AG04450 (cell line): ENCODE results near the gene SHB. TPM values are rescaled to one million over a fixed set of nuclear protein-coding genes. Genes with fewer than 3 reads are reported as not detected.
A peak's percentile ranks its signal among the peaks of the same experiment; 100 is the strongest.

ENCODE experiments used
- CTCF ChIA-PET: fragments of 300-600, 350-600 bp; formaldehyde crosslinking; extraction: SDS; loops from one replicate; lab custom pipeline; 2022; ENCODE audit warnings: antibody characterized with exemption, inconsistent platforms; lab: Charles Lee
- POLR2A ChIA-PET: fragments of 350-600 bp; formaldehyde crosslinking; extraction: SDS; loops from one replicate; lab custom pipeline; 2021; ENCODE audit warnings: antibody characterized with exemption, inconsistent platforms; lab: Yijun Ruan, JAX
- DNase-seq: peaks from one replicate; pipeline ENCODE4 v3.0.0-alpha.2; 2011; ENCODE audit warnings: low read depth, low spot score
- H3K27ac ChIP-seq: one replicate; pipeline ENCODE4 v1.5.1; 2012; ENCODE audit warnings: low read depth, low read length, control low read depth
- H3K27me3 ChIP-seq: one replicate; pipeline ENCODE4 v1.6.0; 2012; ENCODE audit warnings: low read length; ENCODE audit not compliant: control insufficient read depth, insufficient read depth
- H3K4me3 ChIP-seq: 2 replicates; pipeline ENCODE4 v1.5.1; 2011; ENCODE audit warnings: mild to moderate bottlenecking, low read depth, low read length, control low read depth
- H3K9me3 ChIP-seq: 2 replicates; pipeline ENCODE4 v1.5.1; 2012; ENCODE audit warnings: low read length; ENCODE audit not compliant: control insufficient read depth, insufficient read depth
- polyA plus RNA-seq: library from polyadenylated mRNA; depleted of rRNA; stranded (reverse); fragments of >200 nt; gene quantifications from 2 replicates; pipeline ENCODE4 v1.2.3, GENCODE V29; 2011
- TF ChIP-seq, protein P1 (sequence below): IDR thresholded peaks from 2 replicates; pipeline ENCODE4 v1.5.1; 2011; ENCODE audit warnings: low read depth, low read length, control low read depth, inconsistent platforms

The SHB gene
- polyA plus RNA-seq, 1 experiment: 16.7 TPM

GRCh38 chr9:37943345-37944265, 125.4 kb downstream of the SHB start:
- no peaks in the 10 kb centered on the region for H3K27me3 ChIP-seq
- ChIA-PET CTCF (interaction anchor here (1.4 to 1.6 kb wide), 2 partner anchors 30 to 217 kb away, joined by 3 to 5 read pairs; no protein-coding TSS in a partner anchor), POLR2A (interaction anchor here (0.7 kb wide), 1 partner anchor 83 kb away, joined by 3 read pairs; no protein-coding TSS in a partner anchor)
- H3K4me3 ChIP-seq: no peak overlapping the region
- no peaks in the 10 kb centered on the region for H3K9me3 ChIP-seq
- TF ChIP-seq, protein P1, sequence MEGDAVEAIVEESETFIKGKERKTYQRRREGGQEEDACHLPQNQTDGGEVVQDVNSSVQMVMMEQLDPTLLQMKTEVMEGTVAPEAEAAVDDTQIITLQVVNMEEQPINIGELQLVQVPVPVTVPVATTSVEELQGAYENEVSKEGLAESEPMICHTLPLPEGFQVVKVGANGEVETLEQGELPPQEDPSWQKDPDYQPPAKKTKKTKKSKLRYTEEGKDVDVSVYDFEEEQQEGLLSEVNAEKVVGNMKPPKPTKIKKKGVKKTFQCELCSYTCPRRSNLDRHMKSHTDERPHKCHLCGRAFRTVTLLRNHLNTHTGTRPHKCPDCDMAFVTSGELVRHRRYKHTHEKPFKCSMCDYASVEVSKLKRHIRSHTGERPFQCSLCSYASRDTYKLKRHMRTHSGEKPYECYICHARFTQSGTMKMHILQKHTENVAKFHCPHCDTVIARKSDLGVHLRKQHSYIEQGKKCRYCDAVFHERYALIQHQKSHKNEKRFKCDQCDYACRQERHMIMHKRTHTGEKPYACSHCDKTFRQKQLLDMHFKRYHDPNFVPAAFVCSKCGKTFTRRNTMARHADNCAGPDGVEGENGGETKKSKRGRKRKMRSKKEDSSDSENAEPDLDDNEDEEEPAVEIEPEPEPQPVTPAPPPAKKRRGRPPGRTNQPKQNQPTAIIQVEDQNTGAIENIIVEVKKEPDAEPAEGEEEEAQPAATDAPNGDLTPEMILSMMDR: no peak
- DNase-seq: peak; percentile 71
- peak overlapping the region; percentile 73 for H3K27ac ChIP-seq

DNA sequence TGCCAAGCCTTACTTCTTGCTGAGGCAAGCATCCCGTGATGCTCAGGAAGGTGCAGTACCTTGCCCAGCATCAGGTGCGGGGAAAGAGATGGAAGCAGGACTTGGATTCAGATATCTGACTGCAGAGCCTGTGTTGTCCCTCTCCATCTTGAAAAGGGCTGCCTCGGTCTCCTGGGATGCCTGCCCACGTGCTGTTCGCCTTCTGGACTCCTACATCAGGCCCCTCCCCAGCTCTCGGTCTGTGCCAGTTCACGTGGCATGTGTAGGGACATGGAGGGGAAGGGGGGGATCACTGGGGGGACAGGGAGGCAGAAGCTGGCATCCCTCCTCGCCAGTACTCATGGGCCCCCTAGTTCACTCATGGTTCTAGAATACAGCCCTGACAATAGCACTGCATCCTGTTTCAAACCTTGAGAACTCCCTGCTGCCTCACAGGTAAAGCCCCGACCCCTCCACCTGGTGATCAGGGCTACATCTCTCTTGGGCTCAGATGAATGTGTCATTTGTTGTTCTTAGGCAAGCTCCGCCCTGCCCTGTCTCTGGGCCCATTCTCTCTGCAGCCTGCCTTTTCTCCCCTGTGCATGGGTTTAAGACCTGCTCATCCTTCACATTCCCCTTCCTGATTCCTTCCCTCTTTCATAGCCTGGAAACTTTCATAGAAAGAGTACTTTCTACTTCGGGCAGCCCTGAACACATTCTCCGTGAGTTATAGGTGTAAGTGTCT, 126.2 kb downstream of the SHB start:
- peak overlapping the region; percentile 21 for H3K27ac ChIP-seq
- no peaks in the 10 kb centered on the region for H3K27me3 ChIP-seq
- H3K9me3 ChIP-seq: no peaks in the 10 kb centered on the region
- no peak for DNase-seq
- TF ChIP-seq, protein P1: no peak
- CTCF ChIA-PET: interaction anchor here (0.5 to 1.6 kb wide), 2 partner anchors 29 to 126 kb away, joined by 3 to 5 read pairs; partner anchors contain the start of gene SHB
- H3K4me3 ChIP-seq: no peak overlapping the region
- POLR2A ChIA-PET: interaction anchor here (0.7 kb wide), 1 partner anchor 84 kb away, joined by 3 read pairs; no protein-coding TSS in a partner anchor

GRCh38 chr9:37941253-37941652, 127.8 kb downstream of the SHB start:
- Histone ChIP-seq H3K4me3 (no peak overlapping the region), H3K27ac (no peak overlapping the region), H3K9me3 (no peaks in the 10 kb centered on the region), H3K27me3 (no peaks in the 10 kb centered on the region)
- TF ChIP-seq, protein P1: no peak
- CTCF ChIA-PET: interaction anchor here (0.6 to 1.6 kb wide), 4 partner anchors 27 to 219 kb away, joined by 3 read pairs; no protein-coding TSS in a partner anchor
- no peak for DNase-seq
- POLR2A ChIA-PET: no interaction called here

GRCh38 chr9:37939575-37940095, 129.4 kb downstream of the SHB start:
- Histone ChIP-seq H3K27me3 (no peaks in the 10 kb centered on the region), H3K9me3 (no peaks in the 10 kb centered on the region), H3K27ac (peak overlapping the region; percentile 87), H3K4me3 (no peak overlapping the region)
- TF ChIP-seq, protein P1: no peak
- POLR2A ChIA-PET: no interaction called here
- CTCF ChIA-PET: no interaction called here
- no peak for DNase-seq
